HG03442 (cell line): ENCODE results near the gene ME3.

Source experiments
- ATAC-seq: cut with Tn5 transposase; IDR thresholded peaks from one replicate; pipeline ENCODE4 v1.9.1; 2021; ENCODE audit warnings: mild to moderate bottlenecking, moderate library complexity; ENCODE audit not compliant: unreplicated experiment

Gene ME3

GRCh38 chr11:86397351-86397750, 275.1 kb downstream of the ME3 start:
- no peak for ATAC-seq

- no peak for ATAC-seq
Observed at GRCh38 chr11:86396396-86396795, 276.0 kb downstream of the ME3 start.

DNA sequence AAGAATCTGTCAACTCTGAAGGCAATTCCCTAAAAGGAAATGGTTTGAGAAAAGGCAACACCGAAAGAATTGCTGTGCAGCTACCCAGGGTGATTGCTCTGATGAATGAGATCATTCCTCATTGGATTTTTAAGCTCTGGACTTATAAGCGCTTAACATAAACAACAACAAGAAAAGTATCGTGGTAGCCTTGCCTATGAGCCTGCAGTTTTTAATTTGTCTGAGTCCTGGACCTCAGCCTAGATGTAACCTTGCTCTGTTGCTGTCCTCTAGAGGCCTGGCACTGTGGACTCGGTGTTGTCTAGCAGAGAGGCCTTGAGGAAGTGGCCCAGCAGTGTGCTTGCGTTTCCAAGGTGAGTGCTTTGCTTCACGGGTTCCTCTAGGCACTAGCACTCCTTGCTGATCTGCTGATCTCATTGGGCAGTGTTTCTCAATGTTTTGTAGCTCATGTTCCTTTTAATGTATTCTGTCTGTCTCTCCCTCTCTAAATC, 277.3 kb downstream of the ME3 start:
- no peak for ATAC-seq
